Measurements from ENCODE around the gene SKIL.

The SKIL gene

DNA sequence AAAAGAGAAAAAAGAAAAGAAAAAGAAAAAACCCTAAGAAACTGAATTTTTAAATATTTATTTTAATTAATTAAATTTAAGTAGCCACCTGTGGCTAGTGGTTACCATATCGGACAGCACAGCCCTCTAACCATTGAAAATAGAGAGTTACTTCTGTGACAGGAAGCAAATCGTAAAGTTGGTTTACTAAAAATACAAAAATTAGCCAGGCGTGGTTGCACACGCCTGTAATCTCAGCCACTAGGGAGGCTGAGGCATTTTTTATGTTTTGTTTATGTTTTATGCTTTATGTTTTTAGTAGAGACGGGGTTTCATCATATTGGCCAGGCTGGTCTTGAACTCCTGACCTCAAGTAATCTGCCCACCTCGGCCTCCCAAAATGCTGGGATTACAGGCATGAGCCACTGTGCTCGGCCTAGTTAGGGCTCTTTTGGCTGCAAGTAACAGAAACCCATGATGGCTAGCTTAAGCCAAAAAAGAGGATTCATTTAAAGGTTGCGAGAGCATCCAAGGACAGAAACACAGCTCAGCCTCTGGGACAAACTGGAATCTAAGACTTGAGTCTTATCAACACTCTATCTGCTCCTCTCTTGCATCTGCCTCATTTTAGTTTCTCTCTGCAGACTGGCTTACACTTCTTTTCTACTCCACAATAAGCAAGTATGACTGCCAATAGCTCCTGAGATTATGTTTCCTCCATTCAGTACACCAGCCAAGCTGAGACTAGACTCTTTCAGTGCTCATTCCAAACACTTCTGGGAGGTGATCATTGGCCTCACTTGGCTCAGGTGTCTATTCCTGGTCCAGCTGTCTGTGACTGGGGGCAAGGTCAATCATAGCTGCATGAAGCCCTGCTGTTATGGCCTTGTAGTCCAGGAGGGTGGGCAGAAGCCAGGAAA, 6.8 kb upstream of the SKIL start:
- no peak for DNase-seq

DNA sequence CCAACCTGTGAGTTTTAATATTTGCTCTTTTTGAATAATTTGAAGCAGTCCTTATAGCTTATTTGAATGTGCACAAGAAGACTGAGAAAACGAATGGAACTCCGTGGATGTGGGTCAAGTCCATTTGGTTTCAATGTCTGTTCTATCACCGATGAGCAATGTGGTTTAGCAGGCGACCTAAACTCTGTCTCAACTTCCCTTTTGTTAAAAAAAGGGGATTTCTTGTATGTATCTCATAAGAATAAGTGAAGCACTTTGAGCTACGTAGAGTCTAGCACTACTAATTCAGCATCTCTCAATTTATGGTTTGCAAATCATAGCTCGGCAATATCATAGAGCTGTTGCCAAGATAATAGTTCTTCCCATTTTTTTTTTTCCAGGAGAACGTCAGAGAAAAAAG, 4.6 kb upstream of the SKIL start:
- peak in 1 of 2 donors; percentile 17 for DNase-seq

DNA sequence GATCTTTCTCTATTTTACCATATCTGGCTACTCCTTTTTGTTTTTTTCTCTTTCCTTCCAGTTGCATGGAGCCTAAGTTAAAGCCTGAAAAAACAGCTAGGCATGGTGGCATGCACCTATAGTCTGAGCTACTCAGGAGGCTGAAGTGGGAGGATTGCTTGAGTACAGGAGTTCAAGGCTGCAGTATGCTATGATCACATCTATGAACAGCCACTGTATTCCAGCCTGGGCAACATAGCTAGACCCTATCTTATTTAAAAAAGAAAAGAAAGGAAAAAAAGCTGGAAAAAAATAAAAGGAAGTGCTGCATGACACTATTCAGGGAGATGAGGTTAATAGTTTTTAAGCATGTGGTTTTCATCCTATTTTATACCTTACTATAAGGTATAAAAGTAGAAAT, 4.0 kb upstream of the SKIL start:
- no peak for DNase-seq

DNA sequence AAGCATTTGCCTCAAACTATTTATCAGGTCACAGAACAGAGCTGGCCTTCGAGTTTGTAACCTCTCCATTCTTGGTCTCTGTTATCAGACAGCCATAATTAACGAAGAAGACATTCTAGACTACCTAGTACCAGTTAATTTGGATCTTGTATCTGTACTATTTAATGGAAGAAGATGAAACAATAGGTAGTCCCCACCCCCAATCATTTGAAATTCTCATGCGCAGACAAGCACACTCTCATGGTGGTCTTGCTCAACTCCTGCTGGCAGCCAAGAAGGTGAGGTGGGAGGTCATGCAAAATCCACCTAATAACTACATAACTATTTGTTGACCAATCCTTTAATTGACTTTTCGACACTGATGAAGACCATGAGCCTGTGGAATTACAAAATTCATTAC, 2.8 kb upstream of the SKIL start:
- DNase-seq = no peak

DNA sequence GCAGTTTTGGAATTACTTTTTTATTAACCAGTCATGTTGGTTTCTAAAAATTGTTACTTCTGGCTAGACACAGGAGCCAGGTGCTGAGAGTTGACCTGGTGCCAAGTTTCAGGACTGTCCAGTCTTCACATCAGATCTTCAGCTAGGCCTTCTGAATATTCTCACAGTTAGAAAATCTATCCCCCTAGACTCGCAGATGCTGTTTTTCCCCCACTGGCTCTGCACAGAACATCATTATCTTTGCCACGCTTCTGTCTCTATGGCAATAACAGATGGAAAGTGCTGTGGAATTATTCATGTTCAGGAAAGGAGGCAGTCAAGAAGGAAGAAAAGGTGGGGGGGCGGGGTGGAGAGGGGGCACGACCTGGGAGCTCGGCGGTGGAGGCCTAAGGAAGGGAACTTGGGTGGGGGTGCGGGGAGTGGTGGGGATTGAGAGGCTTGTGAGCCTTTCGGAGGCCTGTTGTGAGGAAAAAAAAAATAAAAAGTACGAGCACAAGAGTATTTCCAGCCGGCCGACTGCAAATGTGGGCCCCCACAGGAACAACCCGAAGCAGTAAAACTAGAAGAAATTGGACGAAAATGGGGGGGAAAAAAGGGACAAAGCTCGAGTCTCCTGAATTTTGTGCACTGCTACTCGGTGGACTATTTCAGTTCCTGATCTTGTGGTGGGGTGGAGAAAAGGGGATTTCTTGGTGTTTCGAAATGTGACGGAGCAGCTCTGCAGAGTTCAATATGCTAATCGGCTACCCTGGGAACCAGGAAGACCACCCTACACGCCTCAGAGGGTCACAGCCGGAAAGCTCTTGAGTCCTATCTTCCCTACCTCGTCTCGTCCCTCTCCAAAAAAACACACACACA, 1.5 kb upstream of the SKIL start:
- DNase-seq = peak in 1 of 2 donors; percentile 50

DNA sequence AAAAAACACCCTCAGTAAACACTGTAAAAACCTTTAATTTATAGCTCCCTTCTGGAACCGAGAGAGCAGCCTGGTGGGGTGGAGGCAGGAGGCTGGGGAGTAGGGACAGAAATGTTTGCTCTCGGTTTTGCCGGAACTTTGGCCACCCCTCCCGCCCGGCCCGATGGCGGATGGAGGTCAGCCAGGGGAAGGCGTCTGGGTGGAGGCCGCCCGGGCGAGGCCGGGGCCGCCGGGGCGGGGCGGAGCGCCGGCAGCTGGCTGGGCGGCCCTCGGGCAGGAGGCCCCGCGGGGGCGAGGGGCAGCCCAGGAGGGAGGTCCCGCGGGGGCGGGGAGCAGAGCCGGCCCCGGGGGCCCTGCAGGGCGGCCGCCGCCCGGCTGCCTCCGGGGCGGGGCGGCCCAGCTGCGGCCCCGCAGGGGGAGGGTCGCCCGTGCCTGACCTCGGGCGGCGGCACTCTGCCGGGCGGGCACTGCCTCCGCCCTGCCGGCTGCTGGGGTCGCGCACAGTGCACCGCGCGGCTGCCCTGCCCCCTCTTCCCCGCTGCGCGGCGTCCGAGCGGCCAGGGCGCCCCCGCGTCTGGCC, 829 bp upstream of the SKIL start:
- DNase-seq = peak in 1 of 2 donors; percentile 66

DNA sequence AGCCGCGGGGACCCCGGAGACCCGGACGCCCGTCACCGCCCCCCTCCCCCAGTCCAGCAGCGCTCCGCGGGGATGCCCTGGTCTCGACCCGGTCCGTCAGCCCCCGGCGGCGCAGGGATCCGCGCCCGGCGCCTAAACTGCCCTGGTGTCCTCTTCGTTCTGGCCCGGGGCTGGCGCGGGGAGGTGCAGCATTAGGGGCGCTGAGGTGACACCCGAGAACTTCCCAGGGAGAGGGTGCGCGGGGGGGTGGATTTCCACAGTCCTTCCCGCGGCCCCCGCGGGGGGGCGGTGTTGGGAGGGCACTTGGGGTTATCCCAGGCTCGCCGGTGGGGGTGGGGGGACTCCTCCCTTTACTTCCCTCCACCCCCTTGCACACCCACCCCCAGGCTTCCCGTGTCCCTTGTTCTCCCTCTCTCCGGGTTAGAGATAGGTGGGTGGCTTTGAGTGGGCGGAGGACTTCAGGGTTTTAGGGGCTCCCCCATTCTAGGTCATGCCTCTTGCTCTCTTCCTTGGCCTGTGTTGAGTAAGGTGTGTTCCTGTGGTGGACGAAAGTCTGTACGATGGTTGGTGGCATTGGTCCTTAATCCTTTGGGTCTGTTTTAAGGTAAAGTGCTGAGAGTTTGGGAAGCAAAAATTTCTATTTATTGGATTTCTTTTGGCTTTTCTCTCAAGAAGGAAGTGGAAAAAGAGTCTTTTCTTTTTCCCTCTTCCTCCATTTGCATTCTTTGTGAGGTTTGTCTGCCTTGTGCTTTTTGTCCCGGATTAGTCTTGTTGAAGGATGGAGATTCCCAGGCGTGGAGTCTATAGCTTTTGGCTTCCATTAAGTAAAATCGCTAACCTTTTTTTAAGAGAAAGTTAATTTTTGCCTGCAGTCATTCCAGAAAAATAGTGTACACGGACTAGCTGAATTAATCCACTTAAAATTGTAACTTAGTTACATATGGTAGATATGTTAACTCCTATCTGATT, 811 bp downstream of the SKIL start:
- peak; percentile 81 to 82 for DNase-seq

DNA sequence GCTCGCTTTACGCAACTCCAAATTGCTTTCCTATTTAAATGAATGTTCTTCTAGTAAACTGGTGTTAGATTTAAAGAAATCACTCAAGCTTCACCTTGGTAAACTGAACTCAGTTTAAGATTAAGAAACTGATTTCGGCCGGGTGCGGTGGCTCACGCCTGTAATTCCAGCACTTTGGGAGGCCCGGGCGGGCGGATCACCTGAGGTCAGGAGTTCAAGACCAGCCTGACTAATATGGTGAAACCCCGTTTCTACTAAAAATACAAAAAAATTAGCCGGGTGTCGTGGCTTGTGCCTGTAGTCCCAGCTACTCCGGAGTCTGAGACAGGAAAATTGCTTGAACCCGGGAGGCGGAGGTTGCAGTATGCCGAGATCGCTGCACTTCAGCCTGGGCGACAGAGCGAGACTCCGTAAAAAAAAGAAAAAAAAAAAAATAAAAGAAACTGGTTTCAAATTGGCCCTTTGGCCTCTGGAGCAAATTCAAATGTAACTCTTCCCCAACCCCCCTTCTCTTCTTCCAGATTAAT, 1.7 kb downstream of the SKIL start:
- no peak for DNase-seq

DNA sequence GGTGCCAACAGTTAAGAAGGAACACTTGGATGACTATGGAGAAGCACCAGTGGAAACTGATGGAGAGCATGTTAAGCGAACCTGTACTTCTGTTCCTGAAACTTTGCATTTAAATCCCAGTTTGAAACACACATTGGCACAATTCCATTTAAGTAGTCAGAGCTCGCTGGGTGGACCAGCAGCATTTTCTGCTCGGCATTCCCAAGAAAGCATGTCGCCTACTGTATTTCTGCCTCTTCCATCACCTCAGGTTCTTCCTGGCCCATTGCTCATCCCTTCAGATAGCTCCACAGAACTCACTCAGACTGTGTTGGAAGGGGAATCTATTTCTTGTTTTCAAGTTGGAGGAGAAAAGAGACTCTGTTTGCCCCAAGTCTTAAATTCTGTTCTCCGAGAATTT, 3.0 kb downstream of the SKIL start:
- DNase-seq = no peak

DNA sequence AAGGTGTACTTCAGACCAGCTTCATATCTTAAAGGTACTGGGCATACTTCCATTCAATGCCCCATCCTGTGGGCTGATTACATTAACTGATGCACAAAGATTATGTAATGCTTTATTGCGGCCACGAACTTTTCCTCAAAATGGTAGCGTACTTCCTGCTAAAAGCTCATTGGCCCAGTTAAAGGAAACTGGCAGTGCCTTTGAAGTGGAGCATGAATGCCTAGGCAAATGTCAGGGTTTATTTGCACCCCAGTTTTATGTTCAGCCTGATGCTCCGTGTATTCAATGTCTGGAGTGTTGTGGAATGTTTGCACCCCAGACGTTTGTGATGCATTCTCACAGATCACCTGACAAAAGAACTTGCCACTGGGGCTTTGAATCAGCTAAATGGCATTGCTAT, 3.4 kb downstream of the SKIL start:
- no peak for DNase-seq

DNA sequence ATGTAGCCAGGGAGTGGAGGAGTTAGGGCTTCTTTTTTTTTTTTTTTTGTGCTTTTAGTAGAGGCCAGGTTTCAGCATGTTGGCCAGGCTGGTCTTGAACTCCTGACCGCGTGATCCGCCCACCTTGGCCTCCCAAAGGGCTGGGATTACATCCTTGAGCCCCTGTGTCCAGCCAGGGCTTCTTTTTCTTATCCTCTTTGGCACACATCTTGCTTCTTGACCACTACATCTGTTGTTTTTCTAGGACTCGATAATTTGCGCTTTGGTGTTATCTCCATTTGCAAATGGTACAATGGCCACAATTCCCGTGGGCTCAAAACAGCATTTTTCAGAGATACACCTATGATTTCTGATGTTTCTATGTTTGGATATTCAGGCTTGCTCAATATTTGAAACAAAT, 4.2 kb downstream of the SKIL start:
- DNase-seq = no peak

DNA sequence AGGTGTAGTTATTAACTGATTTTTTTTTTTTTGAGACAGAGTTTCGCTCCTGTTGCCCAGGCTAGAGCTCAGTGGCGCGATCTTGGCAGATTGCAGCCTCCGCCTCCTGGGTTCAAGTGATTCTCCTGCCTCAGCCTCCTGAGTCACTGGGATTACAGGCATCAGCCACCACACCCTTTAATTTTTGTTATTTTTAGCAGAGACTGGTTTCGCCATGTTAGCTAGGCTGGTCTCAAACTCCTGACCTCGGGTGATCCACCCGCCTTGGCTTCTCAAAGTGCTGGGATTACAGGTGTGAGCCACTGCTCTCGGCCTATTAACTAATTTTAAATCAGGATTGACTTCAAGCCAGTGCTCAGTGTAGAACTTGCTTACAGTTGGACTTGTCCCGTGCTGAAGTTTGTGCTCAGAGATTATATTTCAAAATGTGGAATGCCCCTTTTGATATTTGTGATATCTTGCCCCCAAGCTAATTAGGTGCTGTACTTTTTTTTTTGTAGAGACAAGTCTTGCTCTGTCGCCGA, 6.0 kb downstream of the SKIL start:
- no peak for DNase-seq

DNA sequence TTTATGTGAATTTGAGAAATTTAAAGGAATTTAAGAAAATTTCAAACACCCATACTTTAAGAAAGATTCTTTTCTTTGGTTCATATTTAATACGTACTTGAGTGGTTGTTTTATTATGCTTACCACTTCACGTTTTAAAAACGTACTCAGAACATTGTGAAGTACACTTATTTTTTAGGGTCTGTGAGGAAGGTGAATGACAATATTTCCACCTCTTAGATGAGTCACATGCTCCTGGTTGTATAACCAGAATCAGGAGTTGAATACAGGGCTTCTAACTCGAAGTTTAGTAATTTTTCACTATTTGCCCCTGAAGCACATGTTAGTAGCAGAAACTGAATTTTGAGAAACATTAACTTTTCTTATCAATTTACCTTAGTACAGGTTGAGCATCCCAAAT, 7.5 kb downstream of the SKIL start:
- DNase-seq = no peak

DNA sequence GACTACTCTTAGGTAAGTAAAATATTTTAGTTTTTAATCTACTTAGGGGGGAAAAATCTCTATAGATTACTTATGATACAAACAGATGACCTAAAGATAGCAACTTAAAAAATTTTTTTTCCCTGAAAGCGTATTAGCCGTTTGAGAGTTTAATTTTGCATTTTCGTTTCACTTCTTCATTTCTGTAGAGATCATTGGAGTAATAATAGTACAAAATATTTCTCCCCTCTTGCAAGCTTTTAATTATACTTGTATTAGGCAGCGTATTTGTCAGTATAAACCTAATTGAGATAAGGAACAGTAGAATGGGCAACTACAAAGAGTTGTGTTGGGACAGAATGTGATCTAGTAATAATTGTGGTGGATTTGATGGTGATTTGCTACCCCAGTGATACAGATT, 10.3 kb downstream of the SKIL start:
- no peak for DNase-seq

DNA sequence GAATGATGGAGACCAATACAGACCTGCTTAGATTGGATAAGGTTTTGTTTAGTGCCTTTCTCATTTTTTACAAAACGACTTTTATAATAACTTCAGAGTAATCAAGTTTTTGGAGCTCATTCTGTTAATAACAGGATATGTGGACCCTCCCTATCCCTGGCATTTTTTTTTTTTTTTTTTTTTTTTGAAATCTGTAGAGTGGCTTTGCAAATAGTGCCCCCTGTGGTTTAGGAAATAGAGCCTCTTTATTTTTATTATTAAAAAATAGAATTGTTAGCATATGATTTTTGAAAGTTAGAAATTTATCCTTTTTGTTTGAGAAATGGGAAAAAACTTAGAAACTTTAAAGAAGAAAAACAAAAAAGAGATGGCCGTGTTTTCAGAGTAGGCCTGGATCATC, 11.4 kb downstream of the SKIL start:
- no peak for DNase-seq

DNA sequence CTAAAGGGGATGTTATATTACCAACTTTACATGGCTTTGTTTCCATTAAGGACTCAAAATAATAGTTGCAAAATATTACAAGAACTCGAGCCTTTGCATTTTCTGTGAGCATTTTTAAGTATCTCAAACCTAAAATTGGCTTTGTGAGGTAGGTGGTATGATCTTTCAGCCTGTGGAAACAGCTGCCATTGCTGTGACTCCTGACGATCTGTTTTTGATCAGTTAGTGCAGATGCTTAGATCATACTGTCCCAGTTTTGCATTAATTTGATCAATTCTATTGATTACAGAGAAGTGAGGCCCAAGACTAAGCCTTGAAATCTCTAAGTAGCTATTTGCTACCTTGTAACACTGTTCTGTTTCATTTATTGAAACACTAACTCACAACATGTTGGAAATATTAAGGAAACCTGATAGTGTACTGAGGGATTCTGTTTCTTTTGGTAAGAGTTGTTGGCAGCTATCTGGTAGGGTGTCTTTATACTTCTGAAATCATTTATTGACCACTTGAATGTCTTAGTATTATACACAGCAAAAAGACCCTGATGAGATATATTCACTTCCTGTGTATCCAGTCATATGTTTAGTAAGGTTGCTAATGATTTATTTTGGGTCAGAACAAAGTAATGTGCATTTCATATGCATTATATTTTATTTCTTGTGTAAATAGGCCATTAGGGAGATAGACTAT, 14.8 kb downstream of the SKIL start:
- DNase-seq = no peak

DNA sequence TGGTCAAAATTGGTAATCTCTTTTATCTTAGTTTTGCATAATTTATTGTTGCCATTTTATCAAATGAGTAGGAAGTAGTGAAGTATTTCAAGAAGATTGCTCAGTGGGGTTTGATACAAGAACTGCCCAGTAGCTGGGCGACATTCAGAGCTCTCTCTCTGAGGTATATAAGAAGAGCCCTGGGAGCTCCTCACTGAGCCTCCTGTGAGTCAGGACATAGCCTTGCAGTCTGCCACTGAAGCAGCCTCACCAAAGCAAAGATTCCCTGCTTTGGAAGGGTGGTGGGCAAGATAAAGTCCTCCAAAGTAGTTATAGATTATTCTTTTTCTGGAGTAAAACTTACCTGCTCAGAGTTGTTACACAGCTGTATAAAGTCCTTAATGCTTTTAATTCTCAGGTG, 26.1 kb downstream of the SKIL start:
- no peak for DNase-seq

DNA sequence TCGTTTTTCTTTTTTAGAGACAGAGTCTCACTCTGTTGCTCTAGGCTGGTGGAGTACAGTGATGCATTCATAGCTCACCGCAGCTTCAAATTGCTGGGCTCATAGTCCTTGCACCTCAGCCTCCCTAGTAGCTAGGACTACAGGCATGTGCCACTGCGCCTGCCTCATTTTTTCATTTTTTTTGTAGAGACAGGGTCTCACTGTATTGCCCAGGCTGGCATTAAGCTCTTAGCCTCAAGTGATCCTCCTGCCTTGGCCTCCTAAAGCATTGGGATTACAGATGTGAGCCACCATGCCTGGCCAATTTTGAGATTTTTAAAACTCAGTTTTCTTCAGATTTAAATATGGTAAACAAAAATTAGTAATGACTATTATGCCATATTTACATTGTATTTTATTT, 29.0 kb downstream of the SKIL start:
- DNase-seq = no peak

DNA sequence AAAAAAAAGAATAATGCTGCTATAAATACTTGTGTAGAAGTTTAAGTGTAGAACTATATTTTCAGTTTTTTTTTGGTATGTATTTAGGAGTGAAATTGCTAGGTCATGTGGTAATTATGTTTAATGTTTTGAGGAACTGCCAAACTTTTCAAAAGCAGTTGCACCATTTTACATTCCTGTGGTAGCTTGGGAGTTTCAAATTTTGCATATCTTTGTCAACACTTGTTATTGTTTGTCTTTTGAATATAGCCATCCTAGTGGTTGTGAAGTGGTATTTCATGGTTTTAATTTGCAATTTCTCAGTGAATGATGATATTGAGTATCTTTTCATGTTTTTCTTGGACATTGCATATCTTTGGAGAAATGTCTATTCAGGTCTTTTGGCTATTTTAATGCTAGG, 30.4 kb downstream of the SKIL start:
- DNase-seq = no peak

DNA sequence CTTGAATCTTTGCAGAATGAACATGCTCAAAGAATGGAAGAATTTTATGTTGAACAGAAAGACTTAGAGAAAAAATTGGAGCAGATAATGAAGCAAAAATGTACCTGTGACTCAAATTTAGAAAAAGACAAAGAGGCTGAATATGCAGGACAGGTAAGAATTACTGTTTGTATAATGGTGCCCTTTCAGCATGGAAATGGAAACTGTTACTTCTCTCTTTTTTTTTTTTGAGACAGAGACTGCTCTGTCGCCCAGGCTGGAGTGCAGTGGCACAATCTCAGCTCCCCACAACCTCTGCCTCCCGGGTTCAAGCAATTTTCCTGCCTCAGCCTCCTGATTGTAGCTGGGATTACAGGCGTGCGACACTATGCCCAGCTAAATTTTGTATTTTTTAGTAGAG, 33.6 kb downstream of the SKIL start:
- no peak for DNase-seq

DNA sequence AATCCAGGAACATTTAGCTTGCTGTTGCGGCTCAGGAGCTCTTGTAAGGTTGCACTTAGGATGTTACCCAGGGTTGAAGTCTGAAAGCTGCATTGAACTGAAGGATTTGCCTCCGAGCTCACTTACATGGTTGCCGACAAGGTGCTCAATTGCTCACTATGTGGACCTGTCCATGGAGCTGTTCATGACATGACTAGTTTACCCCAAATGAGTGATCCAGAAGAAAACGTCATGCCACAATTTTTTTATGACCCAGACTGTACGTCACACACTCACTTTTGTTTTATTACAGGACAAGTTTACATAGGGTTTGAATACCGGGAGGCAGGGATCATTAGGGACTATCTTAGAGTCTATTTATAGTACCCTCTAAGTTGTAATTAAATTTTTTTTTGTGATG, 40.2 kb downstream of the SKIL start:
- DNase-seq = no peak
